T-cell (primary cell): ENCODE results near the gene CD300C. TPM values are rescaled to one million over a fixed set of nuclear protein-coding genes. Genes with fewer than 3 reads are reported as not detected.

Source experiments
- ATAC-seq, 4 experiments: fragments of 200-7000 bp in 3 of 4; fragments of 150-1000 bp in 1 of 4; cut with Tn5 transposase; replicated peaks in 1 of 4; 1 replicate in 3 of 4; 2 replicates in 1 of 4; pipeline ENCODE4 v1.10.0; 2021; ENCODE audit warnings: moderate library complexity in 3 of 4, mild to moderate bottlenecking in 2 of 4, moderate number of reproducible peaks in 1 of 4
- CTCF ChIA-PET, 2 donors: fragments of 300-600 bp; sonication (Branson Sonifier 250); formaldehyde crosslinking; loops; one replicate each; lab custom pipeline; 2022; ENCODE audit warnings: antibody characterized with exemption in 2 of 2; lab: Charles Lee
- POLR2A ChIA-PET, 2 donors: fragments of 300-600 bp; sonication (Branson Sonifier 250); formaldehyde crosslinking; loops; one replicate each; lab custom pipeline; 2022; ENCODE audit warnings: antibody characterized with exemption in 2 of 2; lab: Charles Lee
- DNase-seq, 35 experiments: peaks; one replicate each; pipeline versions ENCODE4 v3.0.0 to v3.0.0-alpha.2; 2013 to 2023
- H3K27ac ChIP-seq: one replicate; pipeline ENCODE4 v1.5.1; 2013; ENCODE audit warnings: low read length
- H3K27me3 ChIP-seq, 2 experiments: replicated peaks in 1 of 2; 1 replicate in 1 of 2; 2 replicates in 1 of 2; pipeline versions ENCODE4 v1.6.1 to v1.7.0; 2013; ENCODE audit warnings: low read length in 1 of 2, mixed read lengths in 1 of 2; ENCODE audit not compliant: control insufficient read depth in 2 of 2, insufficient read depth in 2 of 2; ENCODE audit errors: extremely low read depth in 1 of 2
- H3K36me3 ChIP-seq, 2 donors: 1 replicate in 1 of 2; 2 replicates in 1 of 2; pipeline versions ENCODE4 v1.6.1 to v1.7.0; 2013; ENCODE audit warnings: low read length in 1 of 2; ENCODE audit not compliant: control insufficient read depth in 2 of 2, insufficient read depth in 1 of 2; ENCODE audit errors: extremely low read depth in 1 of 2
- H3K4me1 ChIP-seq, 2 experiments: 1 replicate in 1 of 2; 2 replicates in 1 of 2; pipeline versions ENCODE4 v1.6.1 to v1.7.0; 2013; ENCODE audit warnings: low read length in 2 of 2, mixed read lengths in 1 of 2; ENCODE audit not compliant: insufficient read depth in 2 of 2, control insufficient read depth in 1 of 2; ENCODE audit errors: extremely low read depth in 1 of 2
- H3K4me3 ChIP-seq, 2 donors: 1 replicate in 1 of 2; 2 replicates in 1 of 2; pipeline versions ENCODE4 v1.5.1 to v1.7.0; 2013; ENCODE audit warnings: mild to moderate bottlenecking in 2 of 2, low read length in 1 of 2, moderate library complexity in 1 of 2; ENCODE audit not compliant: control insufficient read depth in 1 of 2; ENCODE audit errors: extremely low read depth in 1 of 2
- H3K9me3 ChIP-seq: 2 replicates; pipeline ENCODE4 v1.7.0; 2013
- H3K27ac Mint-ChIP-seq, 2 donors: one replicate each; pipeline ENCODE4 v1.8.0; 2020 to 2021; ENCODE audit warnings: mild to moderate bottlenecking in 2 of 2, mixed read lengths in 2 of 2
- H3K27me3 Mint-ChIP-seq, 2 donors: one replicate each; pipeline ENCODE4 v1.8.0; 2021 to 2022; ENCODE audit warnings: mixed read lengths in 2 of 2
- H3K36me3 Mint-ChIP-seq: one replicate; pipeline ENCODE4 v1.8.0; 2021; ENCODE audit warnings: mixed read lengths
- H3K4me1 Mint-ChIP-seq, 3 donors: one replicate each; pipeline ENCODE4 v1.8.0; 2020 to 2022; ENCODE audit warnings: mixed read lengths in 3 of 3, mild to moderate bottlenecking in 1 of 3
- H3K4me3 Mint-ChIP-seq, 3 donors: one replicate each; pipeline ENCODE4 v1.8.0; 2020 to 2022; ENCODE audit warnings: mild to moderate bottlenecking in 3 of 3, mixed read lengths in 3 of 3, moderate library complexity in 3 of 3
- H3K9me3 Mint-ChIP-seq, 3 donors: one replicate each; pipeline ENCODE4 v1.8.0; 2020 to 2022; ENCODE audit warnings: mixed read lengths in 3 of 3
- whole genome bisulfite sequencing: methylation state at CpG from one replicate; pipeline ENCODE4 v1.1.5; 2013; ENCODE audit warnings: missing lambda C conversion rate; ENCODE audit not compliant: insufficient coverage; 5-methylcytosine and 5-hydroxymethylcytosine counted together
- total RNA-seq, 35 experiments: library from RNA in 6 of 35; stranded (reverse) in 6 of 35; fragments of 120-200 nt in 1 of 35; gene quantifications; one replicate each; pipeline versions ENCODE4 v1.2.1 to v1.2.4 and lab custom pipeline; 2013 to 2026

The CD300C gene
- total RNA-seq, 5 donors from 2014 or later (not counting 1 experiment from before 2014, with no cell fraction given): 0.18 TPM; not detected in 4

DNA sequence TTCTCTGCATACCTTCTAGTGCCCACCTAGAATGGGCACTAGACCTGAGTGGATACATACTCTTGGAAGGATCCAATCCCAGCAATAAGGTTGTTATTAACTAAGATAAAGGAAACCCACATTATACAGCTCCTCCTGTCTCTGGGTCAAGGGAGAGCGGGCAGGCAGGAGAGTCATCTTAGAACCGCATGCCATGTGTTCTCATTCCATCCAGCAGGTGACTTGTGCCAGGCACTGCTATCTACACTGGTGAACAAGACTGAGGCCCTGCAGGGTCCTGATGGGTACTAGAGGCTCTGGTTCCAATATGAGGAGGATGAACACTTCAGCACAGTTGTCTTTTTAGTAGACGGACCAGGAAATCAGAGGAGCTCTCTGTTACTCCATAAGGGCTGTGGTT is 27.3 kb upstream of the CD300C start:
- no peak overlapping the region for H3K4me3 ChIP-seq
- Mint-ChIP-seq H3K9me3 (no peaks in the 10 kb centered on the region), H3K27me3 (peaks cover 16 to 29% of the 10 kb centered on the region in 2 donors), H3K36me3 (no peaks in the 10 kb centered on the region), H3K4me3 (no peak overlapping the region), H3K4me1 (peaks cover 0 to 10% (median 0%) of the 10 kb centered on the region in 3 donors), H3K27ac (no peak overlapping the region)
- POLR2A ChIA-PET: no interaction called here
- CTCF ChIA-PET: no interaction called here
- DNase-seq (no peak), ATAC-seq (no peak)
- H3K27ac ChIP-seq: no peak overlapping the region
- no peaks in the 10 kb centered on the region for H3K4me1 ChIP-seq
- WGBS: 92% methylated on average over 2 of the region's 3 CpGs
- no peaks in the 10 kb centered on the region for H3K36me3 ChIP-seq
- H3K27me3 ChIP-seq: peaks cover 0 to 34% of the 10 kb centered on the region in 2 experiments
- no peaks in the 10 kb centered on the region for H3K9me3 ChIP-seq

DNA sequence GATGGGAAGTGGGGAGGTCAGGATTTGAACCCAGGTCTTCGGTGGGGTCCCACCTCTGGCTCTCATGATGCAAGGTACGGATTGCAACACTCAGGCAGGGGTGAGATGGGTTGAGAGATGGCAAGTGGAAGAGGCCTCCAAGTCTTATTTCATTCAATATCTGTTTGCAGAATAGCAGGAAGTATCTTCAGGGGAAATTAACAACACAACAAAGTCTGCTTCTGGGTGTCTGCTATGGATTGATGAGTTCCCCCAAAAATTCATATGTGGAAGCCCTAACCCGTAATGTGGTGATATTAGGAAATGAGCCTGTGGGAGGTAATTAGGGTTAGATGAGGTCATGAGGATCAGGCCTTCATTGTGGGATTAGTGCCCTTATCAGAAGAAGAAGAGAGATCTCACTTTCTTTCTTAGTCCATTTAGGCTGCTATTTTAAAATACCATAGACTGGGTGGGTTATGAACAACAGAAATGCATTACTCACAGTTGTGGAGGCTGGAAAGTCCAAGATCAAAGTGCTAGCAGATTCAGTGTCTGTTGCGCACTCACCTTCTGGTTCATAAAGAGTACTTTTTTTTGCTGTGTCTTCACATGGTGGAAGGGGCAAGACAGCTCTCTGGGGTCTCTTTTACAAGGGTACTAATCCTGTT is 25.8 kb upstream of the CD300C start:
- Mint-ChIP-seq H3K9me3 (no peaks in the 10 kb centered on the region), H3K36me3 (no peaks in the 10 kb centered on the region), H3K4me3 (no peak overlapping the region), H3K4me1 (peaks cover 0 to 11% (median 0%) of the 10 kb centered on the region in 3 donors), H3K27me3 (peaks cover 21 to 33% of the 10 kb centered on the region in 2 donors), H3K27ac (no peak overlapping the region)
- no peak overlapping the region for H3K27ac ChIP-seq
- H3K4me3 ChIP-seq: no peak overlapping the region
- H3K9me3 ChIP-seq: no peaks in the 10 kb centered on the region
- ChIA-PET POLR2A (no interaction called here), CTCF (no interaction called here)
- no peak for ATAC-seq
- H3K27me3 ChIP-seq: peaks cover 0 to 41% of the 10 kb centered on the region in 2 experiments
- 86% methylated on average over 1 of the region's 4 CpGs for WGBS
- no peaks in the 10 kb centered on the region for H3K36me3 ChIP-seq
- DNase-seq: no peak
- H3K4me1 ChIP-seq: no peaks in the 10 kb centered on the region

DNA sequence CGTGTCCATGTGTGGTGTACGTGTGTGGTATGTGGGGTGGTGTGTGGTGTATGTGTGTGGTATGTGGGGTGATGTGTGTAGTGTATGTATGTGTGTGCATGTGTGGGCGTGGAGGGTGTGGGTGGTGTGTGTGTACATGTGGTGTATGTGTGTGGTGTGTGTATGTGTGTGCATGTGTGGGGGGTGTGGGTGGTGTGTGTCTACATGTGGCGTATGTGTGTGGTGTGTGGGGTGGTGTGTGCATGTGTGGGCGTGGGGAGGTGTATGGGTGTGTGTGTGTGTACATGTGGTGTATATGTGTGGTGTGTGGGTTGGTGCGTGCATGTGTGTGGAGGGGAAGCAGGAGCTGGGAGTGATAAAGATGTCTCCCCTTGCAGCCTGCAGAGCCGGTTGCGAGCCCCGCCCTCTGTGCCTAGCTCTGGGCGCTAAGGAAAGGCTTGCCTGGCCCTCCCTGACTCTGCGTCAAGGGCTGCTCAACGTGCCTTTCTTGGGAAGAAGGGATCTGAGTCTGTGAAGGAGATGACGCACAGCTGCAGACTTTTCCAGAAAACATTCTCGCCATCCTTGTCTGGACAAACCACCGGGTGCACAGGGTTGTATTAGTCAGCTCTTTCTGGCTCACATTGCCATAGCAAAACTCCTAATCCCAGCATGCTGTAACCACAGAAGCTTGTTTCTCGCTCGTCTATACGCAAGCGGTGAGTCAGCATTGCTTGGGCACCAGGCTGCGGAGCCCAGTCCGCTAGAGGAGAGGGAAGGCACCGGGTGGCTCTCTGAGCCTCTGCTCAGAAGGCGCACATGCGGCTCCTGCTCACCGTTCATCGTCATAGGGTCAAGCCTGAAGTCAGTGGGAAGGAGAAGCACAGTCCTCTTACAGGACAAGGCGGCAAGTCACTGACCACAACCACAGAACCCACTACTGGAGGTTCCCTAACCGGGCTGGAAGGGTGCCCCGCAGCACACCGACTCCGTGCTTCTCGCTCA is 23.4 kb upstream of the CD300C start:
- DNase-seq: peak in 1 of 35 experiments; percentile 46
- H3K36me3 Mint-ChIP-seq: no peaks in the 10 kb centered on the region
- H3K4me1 ChIP-seq: peaks cover 0 to 2% of the 10 kb centered on the region in 2 experiments
- peaks cover 0 to 11% (median 0%) of the 10 kb centered on the region in 3 donors for H3K4me1 Mint-ChIP-seq
- ATAC-seq: no peak
- no peaks in the 10 kb centered on the region for H3K9me3 ChIP-seq
- H3K27ac ChIP-seq: no peak overlapping the region
- no peaks in the 10 kb centered on the region for H3K36me3 ChIP-seq
- H3K27me3 ChIP-seq: peaks cover 0 to 55% of the 10 kb centered on the region in 2 experiments
- H3K27ac Mint-ChIP-seq: no peak overlapping the region
- ChIA-PET CTCF (no interaction called here), POLR2A (no interaction called here)
- H3K4me3 Mint-ChIP-seq: no peak overlapping the region
- peaks cover 19 to 45% of the 10 kb centered on the region in 2 donors for H3K27me3 Mint-ChIP-seq
- WGBS: 31% methylated on average over 26 of the region's 32 CpGs
- no peaks in the 10 kb centered on the region for H3K9me3 Mint-ChIP-seq
- H3K4me3 ChIP-seq: no peak overlapping the region

DNA sequence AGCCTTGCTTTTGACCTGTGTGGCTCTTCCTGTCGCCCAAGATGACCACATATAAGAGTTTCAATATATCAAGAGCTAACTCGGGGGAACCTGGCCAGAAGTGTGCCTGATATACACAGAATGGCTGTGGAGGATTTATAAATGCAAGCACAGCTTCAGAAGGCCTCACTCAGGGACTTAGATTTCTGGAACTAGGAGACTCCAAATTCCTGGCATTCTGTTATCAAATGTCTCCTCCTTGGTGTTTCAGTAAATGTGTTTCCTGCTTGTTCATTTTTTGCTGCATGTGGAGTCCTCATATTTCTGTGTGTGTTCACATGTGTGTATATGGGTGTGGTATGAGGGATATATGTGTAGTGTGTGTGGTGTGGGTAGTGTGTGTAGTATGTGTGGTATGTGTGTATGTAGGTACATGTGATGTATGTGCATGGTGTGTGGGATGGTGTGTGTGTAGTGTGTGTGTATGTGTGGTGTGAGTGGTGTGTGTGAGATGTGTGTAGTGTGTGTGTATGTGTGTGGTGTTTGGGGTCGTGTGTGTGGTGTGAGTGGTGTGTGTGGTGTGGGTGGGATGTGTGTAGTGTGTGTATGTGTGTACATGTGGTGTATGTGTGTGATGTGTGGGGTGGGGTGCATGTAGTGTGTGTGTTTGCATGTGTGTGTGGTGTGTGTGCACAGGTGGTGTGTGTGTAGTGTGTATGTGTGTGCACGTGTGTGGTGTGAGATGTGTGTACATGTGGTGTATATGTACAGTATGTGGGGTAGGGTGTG is 22.4 kb upstream of the CD300C start:
- Mint-ChIP-seq H3K27ac (no peak overlapping the region), H3K27me3 (peaks cover 20 to 53% of the 10 kb centered on the region in 2 donors), H3K4me1 (peaks cover 0 to 11% (median 0%) of the 10 kb centered on the region in 3 donors), H3K9me3 (no peaks in the 10 kb centered on the region), H3K36me3 (no peaks in the 10 kb centered on the region), H3K4me3 (no peak overlapping the region)
- ChIA-PET POLR2A (no interaction called here), CTCF (no interaction called here)
- Histone ChIP-seq H3K4me3 (no peak overlapping the region), H3K27me3 (peaks cover 0 to 62% of the 10 kb centered on the region in 2 experiments), H3K27ac (no peak overlapping the region), H3K36me3 (no peaks in the 10 kb centered on the region), H3K4me1 (peaks cover 0 to 2% of the 10 kb centered on the region in 2 experiments), H3K9me3 (no peaks in the 10 kb centered on the region)
- WGBS: 72% methylated on average over 2 of the region's 4 CpGs
- no peak for DNase-seq
- ATAC-seq: no peak

DNA sequence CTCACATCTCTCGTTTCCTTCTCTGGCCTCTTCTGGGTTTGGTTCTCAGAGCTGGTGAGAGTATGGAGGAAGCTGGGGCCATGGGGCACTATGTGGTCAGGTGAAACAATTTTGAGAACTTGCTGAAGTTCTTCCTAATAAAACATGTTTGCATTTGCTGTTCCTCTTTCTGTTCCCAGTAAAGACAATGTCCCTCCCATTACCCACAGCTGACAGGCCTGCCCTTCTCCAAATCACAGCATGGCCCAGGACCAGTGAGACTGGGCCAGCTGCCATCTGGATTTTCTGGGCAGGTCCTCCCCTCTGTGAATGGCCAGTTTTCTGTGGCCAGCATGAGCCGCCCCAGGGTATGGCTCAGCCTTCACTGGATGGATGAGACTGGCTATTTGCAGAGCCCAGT is 21.5 kb upstream of the CD300C start, which contains the start of gene CD300H:
TSS of gene CD300H (minus strand) at position 113 of the 400 bp plus-strand sequence.
- H3K9me3 ChIP-seq: no peaks in the 10 kb centered on the region
- ATAC-seq (no peak), DNase-seq (no peak)
- Mint-ChIP-seq H3K27me3 (peaks cover 20 to 56% of the 10 kb centered on the region in 2 donors), H3K4me1 (peaks cover 0 to 11% (median 0%) of the 10 kb centered on the region in 3 donors), H3K36me3 (no peaks in the 10 kb centered on the region), H3K9me3 (no peaks in the 10 kb centered on the region), H3K27ac (no peak within 1 kb of the TSS), H3K4me3 (no peak within 1 kb of the TSS)
- POLR2A ChIA-PET: no interaction called here
- WGBS: no CpG with 5 or more reads among the region's 2 CpGs
- no peak within 1 kb of the TSS for H3K4me3 ChIP-seq
- CTCF ChIA-PET: no interaction called here
- no peaks in the 10 kb centered on the region for H3K36me3 ChIP-seq
- H3K27me3 ChIP-seq: peaks cover 0 to 70% of the 10 kb centered on the region in 2 experiments
- H3K27ac ChIP-seq: no peak within 1 kb of the TSS
- H3K4me1 ChIP-seq: peaks cover 0 to 2% of the 10 kb centered on the region in 2 experiments
